BLaER1 treated with 17β-estradiol and CSF1 and Interleukin-3, amounts not matched to agents 10 nM and 100 nM (cell line): ENCODE results near the gene MAP1LC3B.

Experiments used
- H3K27ac ChIP-seq, 11 experiments: shearing (Covaris generic); formaldehyde crosslinking; 2 replicates each; pipeline ENCODE4 v1.8.1; 2022
- H3K27me3 ChIP-seq, 11 experiments: shearing (Covaris generic); formaldehyde crosslinking; 2 replicates each; pipeline ENCODE4 v1.8.1; 2022
- H3K36me3 ChIP-seq, 11 experiments: shearing (Covaris generic); formaldehyde crosslinking; 2 replicates each; pipeline ENCODE4 v1.8.1; 2022
- H3K4me1 ChIP-seq, 10 experiments: shearing (Covaris generic); formaldehyde crosslinking; 2 replicates each; pipeline ENCODE4 v1.8.1; 2022
- H3K4me2 ChIP-seq, 11 experiments: shearing (Covaris generic); formaldehyde crosslinking; 2 replicates each; pipeline ENCODE4 v1.8.1; 2022
- H3K4me3 ChIP-seq, 10 experiments: shearing (Covaris generic); formaldehyde crosslinking; 2 replicates each; pipeline ENCODE4 v1.8.1; 2022
- H3K9ac ChIP-seq, 11 experiments: shearing (Covaris generic); formaldehyde crosslinking; 2 replicates each; pipeline ENCODE4 v1.8.1; 2022
- H3K9me3 ChIP-seq, 11 experiments: shearing (Covaris generic); formaldehyde crosslinking; replicated peaks in 1 of 11; 2 replicates each; pipeline ENCODE4 v1.8.1; 2022
- H4K20me1 ChIP-seq, 11 experiments: shearing (Covaris generic); formaldehyde crosslinking; 2 replicates each; pipeline ENCODE4 v1.8.1; 2022
- Cebpa-rat ChIP-seq, 11 experiments: shearing (Covaris generic); IDR thresholded peaks; 2 replicates each; pipeline ENCODE4 v1.8.1; 2022

Gene MAP1LC3B

DNA sequence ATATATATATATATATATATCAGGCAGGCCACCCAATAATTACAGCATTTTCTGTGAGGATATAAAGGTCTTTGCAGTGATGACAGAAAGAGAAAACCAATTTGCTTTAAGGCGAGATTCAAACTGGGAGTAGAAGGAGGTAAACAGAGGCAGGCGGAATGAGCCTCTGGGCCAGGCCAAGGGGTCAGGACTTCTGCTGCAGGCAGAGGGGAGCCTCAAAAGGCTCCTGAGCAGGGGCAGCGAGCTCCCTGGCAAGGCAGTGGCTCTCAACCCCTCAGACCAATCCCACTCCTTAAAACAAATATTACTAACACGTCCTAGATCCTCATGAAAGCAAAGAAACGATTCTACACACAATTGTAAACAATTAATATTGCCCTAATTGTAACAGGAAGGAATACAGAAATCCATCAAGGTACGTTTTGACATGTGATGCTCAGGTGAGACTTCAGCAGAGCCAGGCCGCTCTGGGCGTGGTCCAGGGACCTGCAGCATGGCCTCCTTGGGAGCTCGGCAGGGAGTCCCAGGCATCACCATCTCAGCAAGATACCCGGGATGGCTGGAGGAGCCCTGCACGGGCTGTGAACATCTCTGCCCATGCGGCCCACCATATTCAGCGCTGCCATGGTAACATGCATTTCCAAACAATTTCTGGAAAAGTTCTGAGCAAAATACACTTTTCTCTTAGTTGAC lies 27.0 kb upstream of the MAP1LC3B start:
- H3K36me3 ChIP-seq: peaks cover 27 to 61% (median 41%) of the 10 kb centered on the region in 11 experiments
- peaks cover 97 to 100% (median 100%) of the 10 kb centered on the region in 11 experiments for H4K20me1 ChIP-seq
- peaks cover 0 to 97% (median 0%) of the 10 kb centered on the region in 11 experiments; a peak in 7 of 22 replicates for H3K27me3 ChIP-seq
- no peak for TF ChIP-seq Cebpa-rat (IDR thresholded peaks at IDR 0.05)
- no peaks in the 10 kb centered on the region for H3K9me3 ChIP-seq
- peak overlapping the region in 2 of 11 experiments; percentile 29 to 47; a peak in 2 of 22 replicates for H3K27ac ChIP-seq
- peaks cover 30 to 72% (median 58%) of the 10 kb centered on the region in 10 experiments for H3K4me1 ChIP-seq
- H3K4me3 ChIP-seq: no peak overlapping the region
- H3K9ac ChIP-seq: peak overlapping the region in 1 of 11 experiments; percentile 24; a peak in 1 of 22 replicates
- peak overlapping the region in 8 of 11 experiments; percentile 22 to 94 (median 90); a peak in 12 of 22 replicates for H3K4me2 ChIP-seq

DNA sequence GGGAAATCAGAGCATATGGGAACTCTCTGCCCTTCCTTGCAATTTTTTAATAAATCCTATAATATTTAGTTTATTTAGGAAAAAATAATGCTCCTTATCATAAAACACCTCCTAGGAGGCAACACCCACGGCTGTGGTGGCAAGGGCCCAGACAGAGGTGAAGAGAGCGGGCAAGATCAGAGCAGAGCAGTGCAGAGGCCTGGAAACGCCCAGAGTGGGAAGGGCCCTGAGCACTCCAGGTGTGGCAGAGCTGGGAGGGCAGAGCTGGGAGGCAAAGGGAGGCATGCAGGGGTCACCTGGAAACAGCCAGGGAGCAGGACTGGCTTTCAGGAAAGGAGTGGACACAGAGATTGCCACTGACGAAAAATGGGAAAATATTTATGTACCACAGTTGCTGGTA lies 25.8 kb upstream of the MAP1LC3B start:
- Histone ChIP-seq H3K27me3 (peaks cover 0 to 97% (median 0%) of the 10 kb centered on the region in 11 experiments; a peak in 7 of 22 replicates), H4K20me1 (peaks cover 97 to 100% (median 100%) of the 10 kb centered on the region in 11 experiments), H3K4me2 (no peak overlapping the region), H3K9ac (no peak overlapping the region), H3K36me3 (peaks cover 16 to 50% (median 31%) of the 10 kb centered on the region in 11 experiments; a peak in 21 of 22 replicates), H3K27ac (no peak overlapping the region), H3K4me1 (peaks cover 30 to 84% (median 69%) of the 10 kb centered on the region in 10 experiments), H3K4me3 (no peak overlapping the region), H3K9me3 (no peaks in the 10 kb centered on the region)
- no peak for TF ChIP-seq Cebpa-rat (IDR thresholded peaks at IDR 0.05)

DNA sequence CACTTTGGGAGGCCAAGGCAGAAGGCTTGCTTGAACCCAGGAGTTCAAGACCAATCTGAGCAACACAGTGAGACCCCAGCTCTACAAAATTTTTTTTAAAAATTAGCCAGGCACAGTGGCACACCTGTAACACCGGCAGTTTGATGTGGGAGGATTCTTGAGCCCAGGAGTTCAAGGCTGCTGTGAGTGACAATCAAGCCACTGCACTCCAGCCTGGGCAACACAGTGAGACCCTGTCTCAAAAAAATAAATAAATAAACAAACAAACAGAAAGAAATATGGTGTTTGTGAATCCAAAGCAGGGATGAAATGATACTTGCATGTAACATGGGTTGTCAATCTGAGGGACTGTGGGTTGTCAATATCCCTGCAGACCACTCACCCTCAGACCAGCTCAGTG lies 25.2 kb upstream of the MAP1LC3B start:
- Histone ChIP-seq H3K4me1 (peaks cover 30 to 90% (median 74%) of the 10 kb centered on the region in 10 experiments), H3K4me3 (no peak overlapping the region), H3K36me3 (peaks cover 10 to 44% (median 26%) of the 10 kb centered on the region in 11 experiments; a peak in 20 of 22 replicates), H3K4me2 (peak overlapping the region in 9 of 11 experiments; percentile 59 to 87 (median 74); a peak in 16 of 22 replicates), H3K27me3 (peaks cover 0 to 97% (median 0%) of the 10 kb centered on the region in 11 experiments; a peak in 7 of 22 replicates), H3K9ac (no peak overlapping the region), H4K20me1 (peaks cover 97 to 100% (median 100%) of the 10 kb centered on the region in 11 experiments), H3K27ac (no peak overlapping the region), H3K9me3 (no peaks in the 10 kb centered on the region)
- TF ChIP-seq Cebpa-rat (IDR thresholded peaks at IDR 0.05): no peak

DNA sequence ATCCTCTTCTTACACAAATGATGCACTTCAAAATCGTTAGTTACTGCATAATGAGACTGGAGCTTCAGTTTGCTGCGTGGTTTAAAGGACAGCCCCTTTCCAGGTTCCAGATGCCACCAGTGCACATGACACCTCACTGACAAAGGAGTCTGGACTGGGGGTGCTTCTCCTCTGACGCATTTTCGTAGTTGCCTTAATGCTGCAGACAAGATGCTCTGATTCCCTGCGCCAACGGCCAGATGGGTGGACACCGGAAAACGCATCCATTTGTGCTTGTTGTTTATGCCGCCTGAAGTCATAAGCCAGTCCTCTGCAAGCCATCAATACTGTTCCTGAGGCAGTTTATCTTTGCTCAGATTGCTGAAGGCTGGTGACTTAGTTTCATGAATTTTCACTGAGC lies 24.6 kb upstream of the MAP1LC3B start:
- no peak overlapping the region; a peak in 1 of 22 replicates for H3K9ac ChIP-seq

DNA sequence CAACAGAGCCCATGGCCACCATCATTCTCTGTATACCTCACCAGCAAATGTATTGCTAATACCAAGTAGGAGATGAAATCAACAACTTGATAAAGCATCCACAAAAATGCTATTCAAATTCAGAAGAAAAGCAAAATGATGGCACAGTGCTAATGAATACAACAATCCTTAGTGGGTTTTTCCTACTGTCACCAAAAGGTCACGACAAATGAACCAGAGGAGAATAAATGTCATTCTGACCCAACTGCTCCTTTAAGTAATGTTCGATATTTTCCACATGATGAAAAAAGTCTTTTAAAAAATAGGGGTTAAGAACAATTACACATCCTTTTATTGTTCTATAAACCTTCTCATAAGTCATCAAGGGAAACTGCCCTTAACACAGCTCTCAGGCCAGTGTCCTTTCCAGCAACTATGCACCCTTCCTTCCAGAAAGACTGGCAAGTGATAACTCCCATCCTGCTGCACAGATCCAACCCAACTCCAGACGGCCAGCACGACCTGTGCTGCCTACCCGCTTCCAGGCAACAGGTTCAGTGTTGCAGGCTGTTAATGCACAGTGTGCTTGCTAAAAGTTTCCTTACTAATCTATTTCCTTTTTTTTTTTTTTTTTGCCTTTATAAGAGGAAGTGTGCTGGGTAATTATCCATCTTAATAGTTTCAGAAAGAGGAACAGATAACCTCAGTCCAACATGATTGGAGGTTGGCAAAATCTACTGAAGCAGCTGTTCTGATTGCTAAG lies 23.9 kb upstream of the MAP1LC3B start:
- peaks cover 0 to 39% (median 21%) of the 10 kb centered on the region in 11 experiments; a peak in 17 of 22 replicates for H3K36me3 ChIP-seq
- H3K4me3 ChIP-seq: no peak overlapping the region
- peaks cover 98 to 100% (median 100%) of the 10 kb centered on the region in 11 experiments for H4K20me1 ChIP-seq
- no peak overlapping the region; a peak in 1 of 22 replicates for H3K9ac ChIP-seq
- peaks cover 0 to 96% (median 0%) of the 10 kb centered on the region in 11 experiments; a peak in 7 of 22 replicates for H3K27me3 ChIP-seq
- TF ChIP-seq Cebpa-rat (IDR thresholded peaks at IDR 0.05): no peak
- 0 out of 22 replicates have a peak overlapping the region, but pooled peaks of 1 of the 11 experiments have one; percentile 20 for H3K27ac ChIP-seq
- H3K9me3 ChIP-seq: no peaks in the 10 kb centered on the region
- peaks cover 30 to 88% (median 74%) of the 10 kb centered on the region in 10 experiments for H3K4me1 ChIP-seq
- H3K4me2 ChIP-seq: peak overlapping the region; percentile 59 to 87 (median 74)

More for the DNA sequence above, 24.6 kb upstream of the MAP1LC3B start:
- no peak overlapping the region for H3K4me3 ChIP-seq
- peak overlapping the region in 9 of 11 experiments; percentile 59 to 87 (median 74); a peak in 18 of 22 replicates for H3K4me2 ChIP-seq
- peaks cover 4 to 43% (median 23%) of the 10 kb centered on the region in 11 experiments; a peak in 20 of 22 replicates for H3K36me3 ChIP-seq
- H3K27me3 ChIP-seq: peaks cover 0 to 97% (median 0%) of the 10 kb centered on the region in 11 experiments; a peak in 7 of 22 replicates
- H3K9me3 ChIP-seq: no peaks in the 10 kb centered on the region
- peaks cover 30 to 94% (median 76%) of the 10 kb centered on the region in 10 experiments for H3K4me1 ChIP-seq
- H3K27ac ChIP-seq: no peak overlapping the region
- peaks cover 99 to 100% (median 100%) of the 10 kb centered on the region in 11 experiments for H4K20me1 ChIP-seq
- no peak for TF ChIP-seq Cebpa-rat (IDR thresholded peaks at IDR 0.05)

DNA sequence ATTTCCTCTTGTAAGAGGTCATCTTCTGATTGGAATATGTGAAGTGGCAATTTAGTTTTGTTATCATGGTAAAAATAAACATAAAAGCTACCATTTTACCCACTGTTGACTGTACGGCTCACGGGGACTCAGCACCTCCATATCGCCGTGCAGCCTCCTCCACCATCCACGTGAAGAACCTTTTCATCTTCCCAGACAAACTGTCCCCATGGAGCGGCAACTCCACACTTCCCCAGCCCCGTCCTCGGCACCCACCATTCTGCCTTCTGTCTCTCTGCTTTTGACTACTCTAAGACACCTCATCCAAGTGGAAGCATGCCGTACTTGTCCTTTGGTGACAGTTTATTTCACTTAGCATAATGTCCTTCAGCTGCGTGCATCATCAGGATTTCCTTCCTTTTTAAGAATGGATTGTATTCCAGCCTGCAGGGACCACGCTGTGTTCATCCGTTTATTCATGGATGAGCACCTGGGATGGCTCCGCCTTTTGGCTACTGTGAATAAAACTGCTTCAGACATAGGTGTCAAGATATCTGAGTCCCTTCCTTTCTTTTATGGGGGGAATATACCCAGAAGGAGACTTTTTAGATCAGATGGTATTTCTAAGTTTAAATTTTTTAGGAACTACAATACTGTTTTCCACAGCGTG lies 22.9 kb upstream of the MAP1LC3B start:
- Histone ChIP-seq H3K4me2 (peak overlapping the region; percentile 59 to 87 (median 74); a peak in 21 of 22 replicates), H4K20me1 (peaks cover 98 to 100% (median 100%) of the 10 kb centered on the region in 11 experiments), H3K36me3 (peaks cover 0 to 49% (median 23%) of the 10 kb centered on the region in 11 experiments; a peak in 19 of 22 replicates), H3K4me3 (no peak overlapping the region), H3K27me3 (peaks cover 0 to 96% (median 0%) of the 10 kb centered on the region in 11 experiments; a peak in 7 of 22 replicates), H3K4me1 (peaks cover 26 to 78% (median 64%) of the 10 kb centered on the region in 10 experiments), H3K27ac (0 out of 22 replicates have a peak overlapping the region, but pooled peaks of 1 of the 11 experiments have one; percentile 20), H3K9ac (no peak overlapping the region), H3K9me3 (no peaks in the 10 kb centered on the region)
- TF ChIP-seq Cebpa-rat (IDR thresholded peaks at IDR 0.05): no peak

DNA sequence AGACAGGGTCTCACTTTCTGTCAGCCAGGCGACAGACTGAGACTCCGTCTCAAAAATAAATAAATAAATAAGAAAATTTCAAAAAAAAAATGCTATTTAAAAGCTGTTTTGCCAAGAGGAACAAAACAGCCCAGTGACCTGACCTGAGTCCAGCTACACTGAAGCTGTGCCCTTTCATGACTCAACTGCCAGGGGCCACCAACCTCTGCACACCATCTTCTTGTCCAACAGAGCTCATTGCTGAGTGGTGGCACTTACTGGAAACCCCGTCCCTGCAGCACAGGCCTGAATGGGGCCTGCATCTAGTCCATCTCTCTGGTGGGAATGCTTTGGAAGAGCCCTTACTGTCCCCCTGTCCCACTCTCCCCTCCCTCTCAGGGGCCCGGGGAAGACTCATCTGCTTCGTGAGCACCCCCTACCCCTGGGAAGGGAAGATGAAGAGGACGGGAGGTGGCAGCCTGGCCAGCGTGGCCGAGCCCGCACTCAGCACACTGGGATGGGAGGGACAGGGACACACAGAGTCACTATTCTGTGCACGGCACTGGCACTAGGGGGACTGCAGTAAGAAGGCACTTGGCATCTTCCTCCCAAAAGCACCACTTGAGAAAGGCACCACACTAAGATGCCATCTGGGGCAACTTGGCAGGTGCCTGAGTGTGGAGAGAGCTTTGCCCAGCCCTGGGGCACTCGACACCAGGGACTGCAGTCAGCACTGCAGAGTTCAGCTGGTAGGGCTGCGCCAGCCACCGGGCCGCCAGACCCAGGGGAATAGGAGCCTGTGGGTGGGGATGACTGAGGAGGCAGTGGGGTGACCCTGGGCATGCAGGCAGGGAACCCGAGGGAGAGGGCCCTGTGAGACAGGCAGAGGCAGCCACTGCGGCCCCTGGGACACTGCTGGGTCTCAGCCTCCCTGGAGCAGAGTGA lies 22.1 kb upstream of the MAP1LC3B start:
- H3K4me3 ChIP-seq: no peak overlapping the region
- H3K27me3 ChIP-seq: peaks cover 0 to 96% (median 0%) of the 10 kb centered on the region in 11 experiments; a peak in 7 of 22 replicates
- H3K27ac ChIP-seq: no peak overlapping the region
- H3K36me3 ChIP-seq: peaks cover 0 to 55% (median 25%) of the 10 kb centered on the region in 11 experiments; a peak in 19 of 22 replicates
- no peak for TF ChIP-seq Cebpa-rat (IDR thresholded peaks at IDR 0.05)
- H3K9me3 ChIP-seq: no peaks in the 10 kb centered on the region
- peak overlapping the region in 9 of 11 experiments; percentile 3 to 80 (median 65); a peak in 16 of 22 replicates for H3K4me2 ChIP-seq
- H3K9ac ChIP-seq: peak overlapping the region in 3 of 11 experiments; percentile 18 to 35 (median 24); a peak in 1 of 22 replicates
- peaks cover 21 to 70% (median 56%) of the 10 kb centered on the region in 10 experiments for H3K4me1 ChIP-seq
- peaks cover 98 to 100% (median 100%) of the 10 kb centered on the region in 11 experiments for H4K20me1 ChIP-seq
